GM20000 (cell line): ENCODE measurements around the gene PKMYT1.

ENCODE experiments used
- DNase-seq: peaks from one replicate; pipeline ENCODE4 v3.0.0; 2012; ENCODE audit warnings: low spot score
- CTCF ChIP-seq: IDR thresholded peaks from 2 replicates; pipeline ENCODE4 v1.5.1; 2012; ENCODE audit warnings: mild to moderate bottlenecking, control low read depth; ENCODE audit errors: extremely low read depth, missing control alignments

Gene PKMYT1

GRCh38 chr16:2953706-2954627 is 26.3 kb downstream of the PKMYT1 start:
- DNase-seq: no peak
- no peak for TF ChIP-seq CTCF

- no peak for TF ChIP-seq CTCF
- DNase-seq: no peak
These were observed 27.6 kb downstream of the PKMYT1 start for GRCh38 chr16:2952679-2953078.

- no peak for DNase-seq
- TF ChIP-seq CTCF: no peak
These were observed 29.5 kb downstream of the PKMYT1 start for GRCh38 chr16:2950773-2951172.

GRCh38 chr16:2950353-2950724 is 29.9 kb downstream of the PKMYT1 start:
- TF ChIP-seq CTCF: no peak
- no peak for DNase-seq

- no peak for TF ChIP-seq CTCF
- no peak for DNase-seq
These were observed 30.4 kb downstream of the PKMYT1 start for GRCh38 chr16:2949705-2950352.

- no peak for TF ChIP-seq CTCF
- DNase-seq: no peak
These were observed 31.2 kb downstream of the PKMYT1 start for GRCh38 chr16:2948807-2949704.
